Transverse colon (tissue), 4 donors: ENCODE results near the gene ZNF20. TPM values are rescaled to one million over a fixed set of nuclear protein-coding genes. Genes with fewer than 3 reads are reported as not detected.

Source experiments
- DNase-seq: peaks from one replicate; pipeline ENCODE4 v3.0.0-alpha.2; 2019
- H3K27ac ChIP-seq, 4 donors: fragments of 200-600 bp; sonication (generic); 2 replicates each; pipeline ENCODE4 v1.5.1; 2016 to 2018; ENCODE audit warnings: inconsistent platforms in 4 of 4
- H3K27me3 ChIP-seq: fragments of 200-600 bp; sonication (generic); 2 replicates; pipeline ENCODE4 v1.5.1; 2017; ENCODE audit warnings: inconsistent platforms
- H3K36me3 ChIP-seq, 4 donors: fragments of 200-600 bp; sonication (generic); 2 replicates each; pipeline ENCODE4 v1.5.1; 2017 to 2019; ENCODE audit warnings: inconsistent platforms in 4 of 4
- H3K4me1 ChIP-seq, 4 donors: fragments of 200-600 bp; sonication (generic); 2 replicates each; pipeline ENCODE4 v1.5.1; 2017 to 2020; ENCODE audit warnings: inconsistent platforms in 4 of 4
- H3K4me3 ChIP-seq, 4 donors: fragments of 200-600 bp; sonication (generic); 1 replicate in 1 of 4; 2 replicates in 3 of 4; pipeline versions ENCODE4 v1.5.1 to v1.6.1; 2017 to 2019; ENCODE audit warnings: inconsistent platforms in 4 of 4
- H3K9me3 ChIP-seq, 2 donors: fragments of 200-600 bp; sonication (generic); 2 replicates each; pipeline ENCODE4 v1.5.1; 2017 to 2019; ENCODE audit warnings: inconsistent platforms in 2 of 2
- EP300 ChIP-seq: sonication (generic); formaldehyde crosslinking; IDR thresholded peaks from one replicate; pipeline ENCODE4 v1.6.1; 2017; ENCODE audit warnings: antibody characterized with exemption, low read depth
- POLR2A ChIP-seq: fragments of 450-650 bp; IDR thresholded peaks from one replicate; pipeline ENCODE4 v1.6.1; 2016; ENCODE audit warnings: antibody characterized with exemption, mild to moderate bottlenecking, moderate library complexity
- POLR2AphosphoS5 ChIP-seq, 3 donors: sonication (generic); formaldehyde crosslinking; IDR thresholded peaks; one replicate each; pipeline ENCODE4 v1.6.1; 2016; ENCODE audit warnings: antibody characterized with exemption in 3 of 3
- WGBS, 2 donors: methylation state at CpG; one replicate each; pipeline ENCODE4 v1.1.5; 2018; ENCODE audit warnings: low coverage in 1 of 2; 5-methylcytosine and 5-hydroxymethylcytosine counted together
- in situ Hi-C, 4 donors: fragments of 200-750 bp; cut with MboI; loops; one replicate each; pipeline versions ENCODE4 v1.15.0 to v1.15.1; 2017; ENCODE audit warnings: low sequenced_read_pairs in 3 of 4, low pct_ligation_motif_present in 1 of 4, low pct_unique_long_range_greater_than_20kb in 1 of 4
- intact Hi-C: fragments of 100-400 bp; cut with DNase I; formaldehyde crosslinking; loops from one replicate; pipeline ENCODE4 v1.15.1; 2023; ENCODE audit warnings: low total_unique reads
- total RNA-seq, 4 donors: library from RNA; depleted of rRNA; stranded (reverse); fragments of >200 nt; gene quantifications; one replicate each; pipeline ENCODE4 v1.1.0, GENCODE V29; 2016
- TF ChIP-seq, protein P1 (sequence below), 5 experiments: fragments of 200-600 bp in 3 of 5; fragments of 450-650 bp in 2 of 5; sonication (generic) in 3 of 5; IDR thresholded peaks; 1 replicate in 2 of 5; 2 replicates in 3 of 5; pipeline ENCODE4 v1.5.1; 2016 to 2017; ENCODE audit warnings: antibody characterized with exemption in 5 of 5, inconsistent platforms in 3 of 5, mild to moderate bottlenecking in 2 of 5, moderate library complexity in 1 of 5

Gene ZNF20
- total RNA-seq, 4 donors from 2014 or later: 0.37 to 4.8 (median 2.9) TPM

DNA sequence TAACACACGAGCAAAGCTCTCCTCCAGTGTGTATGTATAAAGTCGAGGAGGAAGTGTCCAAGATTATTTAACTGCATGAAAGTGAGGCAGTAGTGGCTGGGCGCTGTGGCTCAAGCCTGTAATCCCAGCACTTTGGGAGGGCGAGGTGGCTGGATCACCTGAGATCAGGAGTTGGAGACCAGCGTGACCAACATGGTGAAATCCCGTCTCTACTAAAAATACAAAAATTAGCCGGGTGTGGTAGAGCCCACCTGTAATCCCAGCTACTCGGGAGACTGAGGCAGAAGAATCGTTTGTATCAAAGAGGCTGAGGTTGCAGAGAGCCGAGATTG lies 1.2 kb upstream of the ZNF20 start:
- in situ Hi-C loops: loop anchor here in 3 of 4 donors (5.0 to 25.0 kb wide), 5 partner anchors 84 to 254 kb away; partner anchors contain the start of genes ZNF878 (in 2 of the 3) and ZNF69 (in 1 of the 3)
- Histone ChIP-seq H3K36me3 (peaks cover 0 to 14% (median 3%) of the 10 kb centered on the region in 4 donors), H3K4me3 (no peak overlapping the region), H3K27me3 (no peaks in the 10 kb centered on the region), H3K27ac (no peak overlapping the region), H3K4me1 (peaks cover 6 to 21% (median 18%) of the 10 kb centered on the region in 4 donors), H3K9me3 (peaks cover 0 to 6% of the 10 kb centered on the region in 2 donors)
- TF ChIP-seq, protein P1, sequence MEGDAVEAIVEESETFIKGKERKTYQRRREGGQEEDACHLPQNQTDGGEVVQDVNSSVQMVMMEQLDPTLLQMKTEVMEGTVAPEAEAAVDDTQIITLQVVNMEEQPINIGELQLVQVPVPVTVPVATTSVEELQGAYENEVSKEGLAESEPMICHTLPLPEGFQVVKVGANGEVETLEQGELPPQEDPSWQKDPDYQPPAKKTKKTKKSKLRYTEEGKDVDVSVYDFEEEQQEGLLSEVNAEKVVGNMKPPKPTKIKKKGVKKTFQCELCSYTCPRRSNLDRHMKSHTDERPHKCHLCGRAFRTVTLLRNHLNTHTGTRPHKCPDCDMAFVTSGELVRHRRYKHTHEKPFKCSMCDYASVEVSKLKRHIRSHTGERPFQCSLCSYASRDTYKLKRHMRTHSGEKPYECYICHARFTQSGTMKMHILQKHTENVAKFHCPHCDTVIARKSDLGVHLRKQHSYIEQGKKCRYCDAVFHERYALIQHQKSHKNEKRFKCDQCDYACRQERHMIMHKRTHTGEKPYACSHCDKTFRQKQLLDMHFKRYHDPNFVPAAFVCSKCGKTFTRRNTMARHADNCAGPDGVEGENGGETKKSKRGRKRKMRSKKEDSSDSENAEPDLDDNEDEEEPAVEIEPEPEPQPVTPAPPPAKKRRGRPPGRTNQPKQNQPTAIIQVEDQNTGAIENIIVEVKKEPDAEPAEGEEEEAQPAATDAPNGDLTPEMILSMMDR (IDR thresholded peaks at IDR 0.05): no peak
- TF ChIP-seq EP300 (no peak), POLR2AphosphoS5 (IDR thresholded peaks at IDR 0.05) (no peak), POLR2A (no peak)
- DNase-seq: no peak
- intact Hi-C loops: loop anchor here (1.0 to 5.0 kb wide), 3 partner anchors 51 to 259 kb away; no protein-coding TSS in a partner anchor
- 50% methylated on average over 10 of the region's 10 CpGs; no CpG with 5 or more reads in 1 of the 2 donors for WGBS, 2 donors

DNA sequence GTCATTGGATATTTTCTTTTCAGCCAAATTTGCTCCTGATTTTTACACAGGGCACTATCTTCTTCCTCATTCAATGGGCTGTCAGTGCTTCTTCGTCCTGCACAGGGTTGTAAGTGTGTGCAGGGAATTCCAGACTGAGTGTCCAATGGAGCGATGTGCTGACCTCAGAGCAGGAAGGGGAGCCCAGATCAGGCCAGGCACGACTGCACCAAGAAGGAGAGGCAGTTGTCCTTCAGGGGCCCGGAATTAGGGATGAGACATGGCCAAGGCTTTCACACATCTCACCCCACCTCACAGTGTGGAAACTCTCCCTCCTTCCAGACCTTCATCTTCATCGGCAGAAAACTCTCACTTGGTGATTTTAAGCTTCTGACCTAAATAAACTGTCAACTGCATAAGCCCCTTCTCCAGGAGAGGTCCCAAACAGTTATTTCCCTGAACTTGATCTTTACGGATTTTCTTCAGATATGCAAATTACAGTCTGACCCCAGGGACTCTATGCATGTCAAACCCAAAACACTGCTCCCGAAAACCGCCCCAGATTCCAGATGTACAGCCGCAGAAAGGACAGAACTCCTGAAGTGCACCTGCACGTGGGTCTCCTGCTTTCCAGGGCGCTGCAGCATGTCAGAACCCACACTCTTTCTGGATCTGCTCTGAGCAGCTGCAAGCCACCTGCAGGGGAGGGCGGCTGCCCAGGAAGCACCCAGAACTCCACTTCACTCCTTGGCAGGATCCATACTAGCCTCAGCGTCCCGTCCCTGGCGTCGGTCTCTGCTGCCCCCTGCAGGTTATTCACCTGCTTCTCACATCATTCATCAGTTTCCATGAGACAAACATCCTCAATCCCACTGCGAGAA lies 625 bp upstream of the ZNF20 start:
- in situ Hi-C loops (loop anchor here in 3 of 4 donors (5.0 to 25.0 kb wide), 5 partner anchors 83 to 253 kb away; partner anchors contain the start of genes ZNF878 (in 2 of the 3) and ZNF69 (in 1 of the 3)), intact Hi-C loops (loop anchor here (1.0 to 5.0 kb wide), 3 partner anchors 50 to 258 kb away; no protein-coding TSS in a partner anchor)
- DNase-seq: peak; percentile 93
- peaks cover 0 to 6% of the 10 kb centered on the region in 2 donors for H3K9me3 ChIP-seq
- H3K27me3 ChIP-seq: no peaks in the 10 kb centered on the region
- WGBS, 2 donors: 0 to 2% methylated on average over 2 to 17 of the region's 17 CpGs
- peaks cover 0 to 10% (median 4%) of the 10 kb centered on the region in 4 donors for H3K36me3 ChIP-seq
- H3K4me1 ChIP-seq: peaks cover 6 to 21% (median 18%) of the 10 kb centered on the region in 4 donors
- peak overlapping the region; percentile 83 to 94 (median 87) for H3K27ac ChIP-seq
- peak overlapping the region; percentile 3 to 73 (median 64) for H3K4me3 ChIP-seq
- no peak for TF ChIP-seq EP300
- TF ChIP-seq POLR2A: no peak
- TF ChIP-seq, protein P1 (IDR thresholded peaks at IDR 0.05): peak; percentile 91 to 97 (median 94)
- peak in 2 of 3 donors; percentile 34 to 57 for TF ChIP-seq POLR2AphosphoS5 (IDR thresholded peaks at IDR 0.05)

DNA sequence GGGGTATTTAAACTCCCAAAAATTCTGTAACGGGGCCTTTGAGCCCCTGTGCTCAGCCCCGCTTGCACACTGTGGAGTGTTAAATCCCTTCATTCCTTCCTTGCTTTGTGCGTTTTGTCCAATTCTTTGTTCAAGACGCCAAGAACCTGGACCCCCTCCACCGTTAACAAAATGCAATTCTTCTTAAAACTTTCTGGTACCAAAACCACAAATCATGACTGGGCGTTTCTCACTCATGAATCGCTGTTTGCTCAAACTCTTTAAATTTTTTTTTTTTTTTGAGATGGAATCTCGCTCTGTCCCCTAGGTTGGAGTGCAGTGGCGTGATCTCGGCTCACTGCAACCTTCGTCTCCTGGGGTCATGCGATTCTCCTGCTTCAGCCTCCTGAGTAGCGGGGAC lies 881 bp downstream of the ZNF20 start:
- in situ Hi-C loops: loop anchor here in 3 of 4 donors (25.0 kb wide), 3 partner anchors 152 to 252 kb away; partner anchors contain the start of gene ZNF69 (in 1 of the 3)
- Histone ChIP-seq H3K4me1 (peaks cover 6 to 21% (median 18%) of the 10 kb centered on the region in 4 donors), H3K27ac (peak overlapping the region; percentile 83 to 94 (median 87)), H3K36me3 (peaks cover 0 to 25% (median 10%) of the 10 kb centered on the region in 4 donors), H3K27me3 (no peaks in the 10 kb centered on the region), H3K9me3 (peaks cover 3 to 6% of the 10 kb centered on the region in 2 donors), H3K4me3 (peak overlapping the region; percentile 58 to 92 (median 72))
- TF ChIP-seq POLR2A: no peak
- no peak for TF ChIP-seq EP300
- TF ChIP-seq, protein P1 (IDR thresholded peaks at IDR 0.05): no peak
- no peak for TF ChIP-seq POLR2AphosphoS5 (IDR thresholded peaks at IDR 0.05)
- 23 to 30% methylated on average over 10 to 13 of the region's 13 CpGs for WGBS, 2 donors
- intact Hi-C loops: no loop called here
- no peak for DNase-seq
